ENCODE results near the gene GOLM1.
"Not testable (repeated sequence)": the region's sequence is repeated elsewhere in the genome, so short reads cannot be mapped to it uniquely, and the experiment has no call there.

Gene GOLM1

GRCh38 chr9:86091477-86091876 lies 7.9 kb downstream of the GOLM1 start:
- in situ Hi-C loops (cut with MboI; ENCODE audit: low sequenced_read_pairs), result no loop called here

DNA sequence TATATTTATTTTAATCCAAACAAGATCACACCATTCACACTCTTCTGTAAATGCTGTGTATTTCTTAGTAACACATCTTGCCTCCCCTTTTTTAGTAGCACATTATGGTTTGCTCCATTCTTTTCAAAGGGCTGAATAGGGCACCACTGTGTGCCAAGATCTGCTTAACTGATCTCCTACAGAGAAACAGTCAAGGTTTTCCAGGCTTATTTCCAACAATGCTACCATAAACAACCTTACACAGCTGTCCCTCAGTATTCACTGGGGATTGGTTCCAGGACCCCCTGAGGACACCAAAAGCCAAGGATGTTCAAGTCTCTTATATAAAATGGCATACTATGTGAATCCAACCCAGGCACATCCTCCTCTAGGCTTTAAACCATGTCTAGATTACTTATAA lies 16.5 kb downstream of the GOLM1 start:
- in situ Hi-C loops (cut with MboI; ENCODE audit: low sequenced_read_pairs), result no loop called here

- in situ Hi-C loops (cut with MboI; ENCODE audit: low sequenced_read_pairs), result no loop called here
These were observed 19.4 kb downstream of the GOLM1 start for GRCh38 chr9:86079865-86080469.

DNA sequence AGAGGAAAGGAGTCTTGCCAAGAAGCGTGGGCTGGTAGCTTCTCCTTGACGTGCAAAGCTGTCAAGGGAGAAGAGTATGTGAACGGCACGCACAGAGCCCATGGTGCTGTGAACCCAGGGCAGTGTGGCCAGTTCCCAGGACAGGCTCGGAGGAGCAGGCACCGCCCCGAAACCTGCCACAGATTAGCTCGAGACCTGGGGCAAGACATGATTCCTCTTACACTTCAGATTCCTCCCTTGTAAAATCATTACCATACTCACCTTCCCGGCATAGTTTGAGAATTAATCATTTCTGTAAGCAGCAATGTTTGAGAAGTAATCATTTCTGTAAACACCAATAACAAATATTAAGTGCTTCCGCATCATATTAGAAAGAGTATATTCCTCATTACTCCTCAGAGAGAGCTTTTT lies 19.9 kb downstream of the GOLM1 start:
- in situ Hi-C loops (cut with MboI; ENCODE audit: low sequenced_read_pairs), result no loop called here

DNA sequence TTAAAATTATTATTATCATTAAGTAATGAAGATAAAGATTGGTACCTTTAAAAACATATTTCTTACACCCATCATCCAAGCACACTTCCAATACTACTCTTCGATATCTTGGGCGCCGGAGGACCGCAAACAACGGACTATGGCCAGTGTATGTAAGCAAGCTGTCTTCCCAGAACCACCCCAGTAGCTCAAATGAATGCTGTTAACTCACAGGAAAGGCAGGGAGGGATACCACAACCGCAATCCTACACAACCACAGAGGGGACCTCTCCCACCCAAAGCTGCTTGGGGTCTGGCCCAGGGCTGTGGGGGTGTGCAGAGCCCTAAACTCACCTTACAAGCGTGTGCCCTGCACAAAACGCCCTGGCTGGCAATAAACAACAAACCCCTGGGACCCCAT lies 20.6 kb downstream of the GOLM1 start:
- in situ Hi-C loops (cut with MboI; ENCODE audit: low sequenced_read_pairs), result no loop called here

- in situ Hi-C loops (cut with MboI; ENCODE audit: low sequenced_read_pairs), result no loop called here
These were observed 22.1 kb downstream of the GOLM1 start for GRCh38 chr9:86077276-86077675.

DNA sequence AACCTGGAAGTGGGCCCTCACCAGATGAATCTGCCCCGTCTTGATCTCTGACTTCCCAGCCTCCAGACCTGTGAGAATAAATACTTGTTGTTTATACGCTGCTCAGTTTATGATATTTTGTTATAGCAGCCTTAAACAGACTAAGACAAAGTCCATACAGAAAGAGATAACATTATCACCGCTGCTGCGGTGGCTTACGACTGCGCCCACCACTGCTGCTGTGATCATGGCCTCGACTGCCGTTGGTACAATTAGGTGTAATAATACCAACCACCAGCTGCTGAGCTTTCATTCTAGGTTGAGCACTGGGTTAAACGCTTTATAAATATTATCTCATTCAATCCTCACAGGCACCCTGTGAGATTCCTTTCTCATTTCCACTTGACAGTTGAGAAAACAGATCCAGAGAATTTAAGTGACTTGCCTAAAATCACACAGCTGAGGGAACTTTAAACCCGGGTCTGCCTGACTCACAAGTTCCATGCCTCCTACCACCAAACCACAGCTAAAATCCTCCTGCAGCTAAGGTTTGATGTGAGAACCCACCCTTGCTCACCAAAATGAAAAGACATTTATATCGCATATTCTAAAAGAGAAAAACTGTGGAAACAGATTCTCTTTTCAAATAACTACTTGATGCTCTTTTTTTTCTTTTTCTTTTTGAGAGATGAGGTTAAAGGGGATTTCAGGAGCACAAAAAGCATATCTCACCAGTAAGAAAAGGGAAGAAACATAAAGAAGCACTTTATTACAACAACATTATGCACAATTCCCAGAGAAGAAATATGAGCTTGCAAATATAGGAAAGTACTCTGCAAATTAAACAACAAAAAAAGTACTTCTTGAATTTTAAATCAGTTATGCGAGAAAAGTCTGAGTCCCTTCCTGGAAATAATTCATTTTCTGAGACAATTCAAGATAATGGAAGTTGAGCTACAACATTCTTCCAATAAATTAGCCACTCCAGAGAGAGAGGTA lies 23.9 kb downstream of the GOLM1 start:
- in situ Hi-C loops (cut with MboI; ENCODE audit: low sequenced_read_pairs), result no loop called here

GRCh38 chr9:86073839-86074238 lies 25.5 kb downstream of the GOLM1 start:
- in situ Hi-C loops (cut with MboI; ENCODE audit: low sequenced_read_pairs), result no loop called here

GRCh38 chr9:86072394-86072877 lies 26.9 kb downstream of the GOLM1 start:
- in situ Hi-C loops (cut with MboI; ENCODE audit: low sequenced_read_pairs), result no loop called here

- in situ Hi-C loops (cut with MboI; ENCODE audit: low sequenced_read_pairs), result no loop called here
These were observed 30.0 kb downstream of the GOLM1 start for GRCh38 chr9:86069206-86069869.

DNA sequence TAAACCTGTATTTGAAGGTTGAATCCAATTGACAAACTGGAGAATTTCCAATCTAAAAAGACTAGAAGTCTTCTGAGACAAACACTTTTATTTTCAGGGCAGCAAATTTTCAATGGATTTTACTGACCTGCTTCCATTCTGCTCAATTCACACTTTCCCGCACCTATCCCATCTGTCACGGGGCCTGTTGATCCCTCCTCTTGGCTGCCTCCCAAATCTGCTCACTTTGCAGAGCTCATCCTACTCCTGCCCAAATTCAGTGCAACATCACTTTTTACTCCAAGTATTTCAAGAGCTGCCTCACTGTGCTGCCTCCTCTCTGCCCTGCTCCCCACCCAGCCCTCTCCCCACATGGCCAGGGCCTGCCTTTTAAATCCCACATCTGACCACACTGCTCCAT lies 35.1 kb downstream of the GOLM1 start:
- in situ Hi-C loops (cut with MboI; ENCODE audit: low sequenced_read_pairs), result no loop called here

- in situ Hi-C loops (cut with MboI; ENCODE audit: low sequenced_read_pairs), result no loop called here
These were observed 36.3 kb downstream of the GOLM1 start for GRCh38 chr9:86062845-86063693.

DNA sequence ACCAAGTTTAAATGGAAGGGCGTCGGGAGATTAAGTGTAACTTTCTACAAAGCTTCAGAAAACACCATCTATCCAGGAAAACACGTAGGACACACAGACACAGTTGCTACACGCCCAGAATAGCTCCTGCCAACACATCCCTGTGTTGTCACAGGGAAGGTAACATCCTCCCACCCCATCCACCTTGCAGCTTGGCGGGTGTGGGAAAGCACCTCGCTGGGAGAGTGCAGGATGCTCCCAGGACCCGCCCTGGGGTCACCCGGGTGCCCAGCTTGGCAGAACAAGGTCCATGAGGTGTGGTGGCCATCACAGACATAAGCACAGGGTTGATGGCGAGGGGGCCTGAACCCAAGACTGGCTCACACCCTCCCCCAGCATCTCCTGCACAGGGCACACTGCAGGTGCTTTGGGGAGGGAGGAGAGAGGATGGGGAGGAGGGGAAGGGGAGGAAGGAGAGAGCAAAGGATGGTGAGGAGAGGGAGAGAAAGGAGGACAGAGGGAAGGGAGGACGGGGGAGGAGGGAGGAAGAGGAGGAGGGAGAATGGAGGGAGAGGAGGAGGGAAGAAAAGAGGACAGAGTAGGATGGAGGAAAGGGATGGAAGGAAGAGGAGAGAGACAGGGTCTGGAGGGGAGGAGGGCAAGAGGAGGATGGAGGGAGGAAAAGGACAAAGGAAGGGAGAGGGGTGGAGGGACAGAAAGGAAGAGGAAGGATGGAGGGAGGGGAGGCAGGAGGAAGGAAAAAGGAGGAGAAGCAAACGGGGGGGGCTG lies 37.2 kb downstream of the GOLM1 start:
- in situ Hi-C loops (cut with MboI; ENCODE audit: low sequenced_read_pairs), result no loop called here

- in situ Hi-C loops (cut with MboI; ENCODE audit: low sequenced_read_pairs), result no loop called here
These were observed 41.9 kb downstream of the GOLM1 start for GRCh38 chr9:86057491-86057890.

DNA sequence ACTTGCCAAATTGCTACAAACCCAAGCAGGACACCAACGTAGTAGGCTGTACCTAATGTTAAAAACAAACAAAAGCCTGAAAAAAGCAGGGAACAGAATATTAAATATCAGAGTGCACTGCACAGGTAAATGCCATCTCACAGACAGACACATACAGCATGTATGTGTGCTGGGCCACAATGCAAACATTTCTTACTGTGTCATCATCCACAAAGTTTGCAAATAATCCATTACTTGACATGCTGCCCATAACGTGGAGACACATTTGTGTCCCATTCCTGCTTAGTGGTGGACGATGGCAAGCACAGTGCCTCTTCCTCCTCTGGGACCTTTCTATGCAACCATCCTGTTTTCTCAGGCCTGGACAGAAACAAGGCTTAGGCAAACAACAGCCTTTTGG lies 44.7 kb downstream of the GOLM1 start:
- in situ Hi-C loops (cut with MboI; ENCODE audit: low sequenced_read_pairs), result no loop called here

- in situ Hi-C loops (cut with MboI; ENCODE audit: low sequenced_read_pairs), result no loop called here
These were observed 46.5 kb downstream of the GOLM1 start for GRCh38 chr9:86052556-86053468.

GRCh38 chr9:86048018-86048742 lies 51.2 kb downstream of the GOLM1 start:
- in situ Hi-C loops (cut with MboI; ENCODE audit: low sequenced_read_pairs), result not testable (repeated sequence)

DNA sequence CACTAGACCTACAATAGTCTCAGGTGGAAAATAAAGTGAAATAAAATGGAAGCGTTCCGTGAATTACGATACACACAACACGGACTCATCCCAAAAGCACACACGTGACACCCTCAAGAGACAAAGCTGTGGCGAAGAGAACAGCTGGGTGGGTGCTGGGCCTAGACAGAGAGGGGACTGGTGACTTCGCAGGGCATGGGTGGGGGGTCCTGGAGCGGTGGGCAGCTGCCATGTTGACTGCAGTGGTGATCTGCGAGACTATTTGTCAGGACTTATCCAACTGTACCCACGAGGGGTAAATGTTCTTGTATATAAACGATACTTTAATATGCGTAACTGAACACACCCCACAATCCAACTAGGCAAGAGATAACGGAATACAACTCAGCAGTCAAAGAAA lies 52.0 kb downstream of the GOLM1 start:
- in situ Hi-C loops (cut with MboI; ENCODE audit: low sequenced_read_pairs), result no loop called here
